Breast epithelium (tissue), 3 donors: ENCODE data around the gene LTO1.

ENCODE experiments used
- POLR2A ChIP-seq: fragments of 450-650 bp; IDR thresholded peaks from one replicate; pipeline ENCODE4 v1.6.1; 2016; ENCODE audit warnings: antibody characterized with exemption, mild to moderate bottlenecking, moderate library complexity
- TF ChIP-seq, protein P1 (sequence below), 3 donors: fragments of 450-650 bp; IDR thresholded peaks; one replicate each; pipeline ENCODE4 v1.5.1; 2016 to 2017; ENCODE audit warnings: antibody characterized with exemption in 3 of 3, mild to moderate bottlenecking in 3 of 3, moderate library complexity in 3 of 3

DNA sequence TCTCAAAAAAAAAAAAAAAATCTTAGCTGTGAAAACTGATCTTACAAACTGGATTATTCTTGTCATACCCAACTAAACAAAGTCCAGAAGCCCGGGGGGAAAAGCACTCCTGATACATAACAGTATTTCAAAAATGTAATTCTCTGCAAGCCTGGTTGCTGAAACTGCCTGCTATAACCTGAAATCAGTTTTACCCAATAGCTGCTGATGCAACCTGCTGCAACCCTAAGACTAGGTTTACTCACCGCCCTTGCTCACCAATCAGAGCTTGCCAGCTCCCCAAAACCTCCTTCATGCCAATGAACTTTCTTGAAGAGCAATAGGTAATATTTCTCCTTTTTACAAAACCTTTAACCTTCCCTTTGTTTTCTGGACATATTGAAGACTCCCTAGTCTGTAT lies 16.3 kb upstream of the LTO1 start:
- TF ChIP-seq, protein P1, sequence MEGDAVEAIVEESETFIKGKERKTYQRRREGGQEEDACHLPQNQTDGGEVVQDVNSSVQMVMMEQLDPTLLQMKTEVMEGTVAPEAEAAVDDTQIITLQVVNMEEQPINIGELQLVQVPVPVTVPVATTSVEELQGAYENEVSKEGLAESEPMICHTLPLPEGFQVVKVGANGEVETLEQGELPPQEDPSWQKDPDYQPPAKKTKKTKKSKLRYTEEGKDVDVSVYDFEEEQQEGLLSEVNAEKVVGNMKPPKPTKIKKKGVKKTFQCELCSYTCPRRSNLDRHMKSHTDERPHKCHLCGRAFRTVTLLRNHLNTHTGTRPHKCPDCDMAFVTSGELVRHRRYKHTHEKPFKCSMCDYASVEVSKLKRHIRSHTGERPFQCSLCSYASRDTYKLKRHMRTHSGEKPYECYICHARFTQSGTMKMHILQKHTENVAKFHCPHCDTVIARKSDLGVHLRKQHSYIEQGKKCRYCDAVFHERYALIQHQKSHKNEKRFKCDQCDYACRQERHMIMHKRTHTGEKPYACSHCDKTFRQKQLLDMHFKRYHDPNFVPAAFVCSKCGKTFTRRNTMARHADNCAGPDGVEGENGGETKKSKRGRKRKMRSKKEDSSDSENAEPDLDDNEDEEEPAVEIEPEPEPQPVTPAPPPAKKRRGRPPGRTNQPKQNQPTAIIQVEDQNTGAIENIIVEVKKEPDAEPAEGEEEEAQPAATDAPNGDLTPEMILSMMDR (IDR thresholded peaks at IDR 0.05): no peak
- no peak for TF ChIP-seq POLR2A
